GM21737 (cell line): ENCODE measurements around the gene ARHGEF12.
A peak's percentile ranks its signal among the peaks of the same experiment; 100 is the strongest.
"Not testable (repeated sequence)": the region's sequence is repeated elsewhere in the genome, so short reads cannot be mapped to it uniquely, and the experiment has no call there.

Source experiments
- ATAC-seq: cut with Tn5 transposase; IDR thresholded peaks from one replicate; pipeline ENCODE4 v1.9.1; 2021; ENCODE audit warnings: mild to moderate bottlenecking, moderate library complexity; ENCODE audit not compliant: unreplicated experiment

The ARHGEF12 gene

DNA sequence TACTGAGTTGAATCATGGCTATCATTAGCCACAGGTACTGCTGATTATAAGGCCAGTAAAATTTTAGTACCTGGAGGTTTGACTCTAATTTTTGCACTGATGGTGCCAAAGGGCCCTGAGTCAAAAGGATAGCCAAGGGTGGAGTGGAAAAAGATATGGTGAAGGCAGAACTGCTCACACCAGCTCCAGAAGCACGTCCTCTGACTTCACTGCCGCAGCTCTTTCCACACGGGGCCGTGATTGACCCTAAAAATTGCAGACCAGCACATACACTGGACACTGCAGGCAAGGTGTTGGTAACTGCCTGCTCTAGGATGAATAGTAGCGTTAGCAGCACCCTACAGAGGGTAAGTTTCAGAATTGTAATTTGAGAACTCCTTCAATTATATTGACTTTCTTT, 149.9 kb downstream of the ARHGEF12 start:
- no peak for ATAC-seq

DNA sequence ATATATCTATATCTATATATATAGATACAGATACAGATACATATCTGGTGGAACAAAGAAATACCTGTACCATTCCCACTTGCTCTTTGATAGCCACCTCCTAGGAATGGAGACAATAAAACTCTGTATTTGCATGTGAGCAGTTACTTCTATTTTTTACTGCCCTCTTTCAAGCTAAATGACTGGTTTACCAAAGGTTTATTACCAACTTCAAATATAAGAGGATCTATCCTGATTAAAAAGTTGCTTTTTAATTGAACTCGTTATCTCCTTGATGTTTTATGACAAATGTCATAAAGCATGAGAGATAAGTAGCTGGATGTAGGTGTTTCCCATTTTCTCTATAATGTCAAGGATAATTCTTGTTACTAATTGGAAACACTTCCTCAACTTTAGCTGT, 153.6 kb downstream of the ARHGEF12 start:
- no peak for ATAC-seq

DNA sequence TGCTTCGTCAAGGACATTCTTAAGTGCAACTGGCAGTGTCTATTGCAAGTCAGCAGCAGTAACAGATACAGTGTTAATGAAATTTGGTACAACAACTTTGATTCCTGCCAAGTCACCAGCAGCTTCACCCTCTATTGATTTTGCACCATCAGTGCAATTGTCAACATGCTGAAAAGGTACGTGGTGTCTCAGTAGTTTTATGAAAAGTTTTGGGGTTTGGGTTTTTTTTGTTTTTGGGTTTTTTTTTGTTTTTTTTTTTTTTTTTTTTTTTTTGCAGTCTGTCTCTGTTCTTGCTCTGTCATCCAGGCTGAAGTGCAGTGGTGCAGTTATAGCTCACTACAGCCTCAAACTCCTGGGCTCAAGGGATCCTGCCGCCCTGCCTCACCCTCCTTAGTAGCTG, 156.3 kb downstream of the ARHGEF12 start:
- ATAC-seq: no peak

DNA sequence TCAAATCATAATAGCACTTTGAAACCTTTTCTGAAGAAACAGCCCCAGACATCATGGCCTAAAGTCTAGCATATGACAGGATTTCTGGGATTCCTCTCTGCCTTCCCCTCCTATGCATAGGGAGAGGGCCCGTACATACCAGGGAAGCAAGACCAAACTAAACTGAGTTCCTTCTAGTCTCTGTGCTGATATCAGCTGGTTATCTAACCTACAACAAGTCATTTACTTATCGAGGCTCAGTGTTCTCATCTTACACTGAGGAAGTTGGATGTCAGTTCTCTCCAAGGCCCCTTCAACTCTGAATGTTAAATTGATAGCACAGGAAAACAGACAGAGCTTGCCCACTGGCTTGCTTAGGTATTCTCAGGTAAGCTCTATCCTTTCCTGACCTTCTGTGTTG, 158.4 kb downstream of the ARHGEF12 start:
- no peak for ATAC-seq

DNA sequence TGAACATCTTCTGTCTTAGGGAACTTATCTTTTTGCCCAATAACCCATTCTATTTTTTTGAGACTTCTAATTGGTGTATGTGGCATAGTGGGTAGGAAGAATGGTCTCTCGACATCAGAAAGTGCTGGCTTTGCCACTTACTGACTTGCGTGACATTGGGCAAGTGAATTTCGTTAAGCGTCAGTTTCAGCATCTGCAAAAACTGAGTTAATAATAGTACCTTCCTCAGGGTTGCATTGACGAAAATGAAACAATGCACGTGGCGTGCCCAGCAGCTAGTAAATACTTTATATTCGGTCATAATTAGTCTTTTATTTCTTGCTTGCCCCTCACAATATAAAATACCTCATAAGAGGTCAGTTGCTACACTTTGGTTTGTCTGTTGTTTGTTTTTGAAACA, 162.9 kb downstream of the ARHGEF12 start:
- no peak for ATAC-seq

DNA sequence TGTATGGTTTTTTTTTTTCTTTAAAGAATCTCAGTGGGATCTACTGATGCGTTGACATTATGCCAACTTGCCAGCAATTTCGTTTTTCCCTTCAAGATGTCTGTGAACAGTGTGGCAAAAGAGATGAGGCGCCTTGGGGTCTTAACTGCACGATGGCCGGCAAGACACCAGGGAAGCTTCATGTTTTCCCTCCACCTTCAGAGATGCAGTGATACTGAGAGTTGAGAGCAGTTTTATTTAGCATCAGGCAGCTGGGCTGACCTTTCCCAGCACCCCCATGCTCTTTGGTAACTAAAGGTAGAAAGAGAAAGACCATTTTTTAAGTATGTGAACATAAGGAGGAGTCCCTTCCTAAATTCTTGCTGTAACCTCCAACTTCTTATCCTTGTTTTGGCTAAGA, 163.6 kb downstream of the ARHGEF12 start:
- no peak for ATAC-seq

DNA sequence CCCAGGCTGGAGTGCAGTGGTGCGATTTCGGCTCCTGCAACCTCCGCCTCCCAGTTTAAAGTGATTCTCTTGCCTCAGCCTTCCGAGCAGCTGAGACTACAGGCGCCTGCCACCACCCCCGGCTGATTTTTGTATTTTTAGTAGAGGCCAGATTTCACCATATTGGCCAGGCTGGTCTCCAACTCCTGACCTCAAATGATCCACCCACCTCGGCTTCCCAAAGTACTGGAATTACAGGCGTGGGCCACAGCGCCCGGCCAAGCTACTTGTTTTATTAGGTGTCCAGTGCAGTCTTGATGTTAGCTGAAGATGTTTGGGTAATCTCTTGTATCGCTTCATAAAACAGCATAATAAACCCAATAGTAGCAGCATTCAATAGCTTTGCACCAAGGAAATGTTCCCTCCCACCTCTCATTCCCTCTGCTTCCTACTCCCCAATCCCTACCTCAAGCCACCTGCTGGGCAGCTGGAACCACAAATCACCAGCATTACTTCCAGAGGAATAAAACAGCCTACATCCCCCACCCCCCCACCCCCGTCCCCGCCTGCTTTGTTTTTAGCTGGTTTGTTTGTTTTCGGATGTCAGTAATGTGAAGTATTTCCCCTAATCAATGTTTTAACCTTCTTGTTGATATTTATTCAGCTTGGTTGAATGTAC, 164.3 kb downstream of the ARHGEF12 start:
- no peak for ATAC-seq

DNA sequence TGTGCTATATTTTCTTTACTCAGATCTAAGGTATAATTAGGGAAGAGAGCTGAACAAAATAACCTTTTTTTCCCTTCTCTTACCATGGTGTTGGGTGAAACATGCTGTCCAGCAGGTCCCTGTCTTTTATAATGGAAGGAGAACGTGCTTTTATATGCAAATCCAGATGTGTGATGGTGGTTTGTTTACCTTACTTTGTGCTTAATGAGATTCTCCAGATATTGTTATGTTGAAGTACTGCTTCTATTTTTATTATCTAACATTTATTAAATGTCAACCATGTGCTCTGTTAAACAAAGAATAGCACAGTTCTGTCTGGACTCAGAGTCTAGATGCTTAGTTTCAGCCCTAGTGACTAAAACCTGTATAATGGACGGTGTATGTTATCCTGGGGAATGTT, 165.2 kb downstream of the ARHGEF12 start:
- no peak for ATAC-seq

DNA sequence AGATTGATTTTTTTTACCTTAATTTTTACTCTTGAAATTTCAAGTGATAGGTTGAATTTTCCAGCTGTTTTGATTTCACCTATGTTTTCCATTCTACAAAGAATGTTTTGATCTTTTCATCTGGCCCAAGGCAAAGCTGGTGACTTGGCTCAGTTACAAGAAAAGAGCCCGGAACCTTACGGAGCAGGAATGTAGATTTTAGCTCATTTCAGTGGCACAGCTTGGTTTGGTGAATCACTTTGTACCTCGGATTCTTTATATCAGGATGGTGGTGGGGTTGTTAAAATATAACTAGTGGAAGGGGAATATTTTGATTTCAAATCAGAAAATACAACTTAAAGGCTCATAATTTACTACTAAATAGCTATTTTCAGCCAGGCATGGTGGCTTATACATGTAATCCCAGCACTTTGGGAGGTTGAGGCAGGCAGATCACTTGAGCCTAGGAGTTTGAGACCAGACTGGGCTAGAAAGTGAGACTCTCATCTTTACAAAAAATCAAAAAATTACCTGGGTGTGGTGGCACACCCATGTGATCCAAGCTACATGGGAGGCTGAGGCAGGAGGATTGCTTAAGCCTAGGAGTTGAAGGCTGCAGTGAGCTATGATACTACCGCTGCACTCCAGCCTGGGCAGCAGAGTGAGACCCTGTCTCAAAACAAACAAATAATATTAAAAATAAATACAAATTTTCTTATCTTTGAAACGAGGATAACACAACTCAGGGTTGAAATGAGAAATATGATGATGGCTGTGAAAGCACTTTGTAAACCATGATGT, 166.0 kb downstream of the ARHGEF12 start:
- ATAC-seq: no peak

DNA sequence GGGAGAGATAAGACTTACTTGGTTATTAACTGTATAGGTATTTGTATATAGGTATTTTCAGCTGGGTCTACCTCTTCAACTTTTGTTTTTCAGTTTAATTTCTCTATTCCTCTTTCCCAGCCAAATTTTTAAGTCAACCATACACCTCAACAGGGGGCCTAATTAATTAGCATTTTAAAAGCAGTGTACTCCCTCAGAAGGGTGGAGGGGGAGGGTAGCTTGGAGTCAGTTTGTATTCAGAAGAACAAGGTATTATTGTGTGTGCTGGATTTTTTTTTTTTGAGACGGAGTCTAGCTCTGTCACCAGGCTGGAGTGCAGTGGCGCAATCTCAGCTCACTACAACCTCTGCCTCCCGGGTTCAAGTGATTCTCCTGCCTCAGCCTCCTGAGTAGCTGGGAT, 167.3 kb downstream of the ARHGEF12 start:
- ATAC-seq: not testable (repeated sequence)

DNA sequence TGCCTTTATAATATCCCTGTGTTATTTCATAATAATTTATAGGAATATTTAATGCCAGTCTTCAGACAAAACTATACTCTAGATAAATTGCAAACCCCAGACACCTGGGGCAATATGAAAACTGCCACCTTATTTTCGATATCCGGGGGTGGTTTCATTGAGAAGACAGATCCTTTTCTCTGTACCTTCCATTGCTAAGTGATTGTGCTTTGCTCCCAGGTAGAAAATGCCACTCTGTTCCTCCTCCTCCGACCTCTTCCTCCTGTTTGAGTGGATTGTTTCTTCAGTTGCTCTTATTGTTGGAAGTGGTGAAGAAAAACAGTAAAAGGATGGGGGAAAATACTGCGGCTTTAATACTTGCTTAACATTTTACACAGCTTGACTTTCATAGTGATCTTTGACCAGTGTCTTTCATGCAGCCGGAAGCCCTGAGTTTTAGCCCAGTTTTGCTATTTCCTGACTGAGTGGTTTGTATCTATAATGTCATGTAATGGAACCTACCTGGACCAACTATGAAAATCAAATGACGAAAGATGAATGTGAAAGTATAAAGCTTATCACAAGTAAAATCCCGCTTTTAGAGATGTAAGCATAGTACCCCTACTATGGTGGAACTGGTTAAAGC, 169.7 kb downstream of the ARHGEF12 start:
- ATAC-seq: no peak

DNA sequence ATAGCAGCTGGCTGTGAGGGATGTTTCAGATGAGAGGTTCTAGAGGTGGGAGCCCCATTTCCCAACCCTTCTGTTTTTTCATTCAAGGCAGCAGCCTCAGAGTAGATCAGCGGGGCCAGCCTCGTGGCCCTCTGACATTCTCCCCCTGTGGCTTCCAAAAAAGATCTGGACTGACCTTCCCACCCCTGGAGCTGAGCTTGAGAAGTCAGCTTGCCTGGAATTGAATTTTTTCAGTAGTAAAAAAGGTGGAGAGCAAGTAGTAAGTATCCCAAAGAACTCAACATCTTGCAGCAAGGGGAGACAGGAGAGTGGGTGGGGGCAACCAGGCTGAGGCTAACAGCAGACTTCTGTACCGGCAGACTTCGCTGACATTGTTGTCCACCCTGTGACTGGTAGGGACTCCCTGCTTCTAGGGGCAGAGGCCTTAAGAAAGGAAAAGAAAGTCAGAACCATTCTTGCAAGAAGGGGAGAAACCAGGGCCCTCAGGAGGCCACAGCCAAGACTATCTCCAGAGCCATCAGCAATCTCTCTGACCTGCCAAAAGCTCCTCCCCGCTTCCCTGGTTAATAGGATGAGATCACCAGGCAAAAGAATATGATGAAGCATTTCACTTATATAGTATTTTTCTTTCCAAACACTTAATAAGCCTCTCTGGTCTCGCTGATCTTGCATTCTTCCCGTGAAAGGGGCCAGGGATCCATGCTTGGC, 173.3 kb downstream of the ARHGEF12 start:
- no peak for ATAC-seq

DNA sequence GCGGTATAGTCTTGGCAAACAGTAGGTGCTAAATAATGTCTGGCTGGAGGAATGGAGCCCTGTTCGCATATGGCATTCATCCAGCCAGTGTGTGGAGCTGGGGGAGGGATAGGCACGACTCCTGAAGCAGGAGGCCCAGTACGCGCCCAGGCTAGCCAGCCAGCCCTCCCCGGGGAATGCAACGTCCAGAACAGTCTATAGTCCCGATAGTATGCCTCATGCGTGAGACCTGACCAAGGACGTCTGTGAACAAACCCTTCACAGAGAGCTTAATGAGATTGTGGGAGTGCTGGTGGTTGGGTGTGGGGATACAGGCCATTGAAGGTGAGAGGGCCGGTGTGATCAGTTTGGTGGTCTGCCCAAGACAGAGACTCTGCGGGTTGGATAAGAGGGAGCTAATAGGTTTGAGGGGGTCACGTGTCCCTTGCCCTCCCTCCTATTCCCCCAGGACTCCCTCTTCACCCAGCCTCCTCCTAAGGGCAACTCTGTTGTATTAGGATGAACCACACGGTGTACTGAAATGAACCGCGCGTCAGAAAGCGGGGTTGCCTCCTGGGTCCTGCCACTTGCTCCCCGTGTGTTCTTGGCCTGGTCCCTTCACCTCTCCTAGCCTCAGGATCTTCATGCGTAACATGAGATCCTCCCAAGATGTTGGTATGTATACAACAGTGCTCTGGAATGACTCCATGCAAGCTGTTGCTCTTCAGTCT, 174.3 kb downstream of the ARHGEF12 start:
- ATAC-seq: no peak

DNA sequence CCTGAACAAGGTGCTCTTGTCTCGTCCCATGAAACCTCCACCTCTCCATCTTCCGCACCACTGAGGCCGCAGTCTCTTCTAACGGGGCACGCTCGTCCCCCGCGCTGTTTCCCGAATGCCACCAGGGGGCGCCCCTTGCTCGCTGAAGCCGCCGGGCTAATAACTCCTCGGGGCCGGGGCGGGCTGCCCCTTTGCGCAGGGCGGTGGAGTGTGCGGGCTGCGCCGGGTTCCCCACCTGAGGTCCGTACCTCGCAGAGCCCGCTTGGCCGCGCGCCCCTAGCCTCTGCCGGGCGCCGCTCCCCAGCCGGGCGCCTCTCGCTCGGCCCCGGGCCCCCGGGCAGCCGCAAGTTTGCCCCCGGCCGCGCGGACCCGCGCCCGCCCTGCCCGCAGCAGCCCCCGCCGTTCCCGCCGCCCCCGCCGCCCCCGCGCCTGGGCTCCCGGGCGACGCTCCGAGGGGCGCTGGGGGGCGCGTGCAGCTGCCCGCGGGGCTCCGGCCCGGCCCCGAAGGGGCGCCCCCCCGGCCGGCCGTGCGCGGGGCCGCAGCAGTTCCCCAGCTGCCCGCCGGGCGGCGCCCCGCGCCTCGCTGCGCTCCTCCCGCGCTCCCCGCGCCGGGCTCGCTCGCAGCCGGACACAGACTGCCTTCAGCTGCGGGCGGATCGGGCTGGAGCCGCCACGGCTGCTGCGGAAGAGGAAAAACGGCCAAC, 175.1 kb downstream of the ARHGEF12 start, which contains the start of gene GRIK4:
Gene GRIK4, plus strand, starts transcription at position 633 of the 704 bp plus-strand sequence. CDS start 148,571 bp downstream, outside the sequence.
- ATAC-seq: peak; percentile 76

DNA sequence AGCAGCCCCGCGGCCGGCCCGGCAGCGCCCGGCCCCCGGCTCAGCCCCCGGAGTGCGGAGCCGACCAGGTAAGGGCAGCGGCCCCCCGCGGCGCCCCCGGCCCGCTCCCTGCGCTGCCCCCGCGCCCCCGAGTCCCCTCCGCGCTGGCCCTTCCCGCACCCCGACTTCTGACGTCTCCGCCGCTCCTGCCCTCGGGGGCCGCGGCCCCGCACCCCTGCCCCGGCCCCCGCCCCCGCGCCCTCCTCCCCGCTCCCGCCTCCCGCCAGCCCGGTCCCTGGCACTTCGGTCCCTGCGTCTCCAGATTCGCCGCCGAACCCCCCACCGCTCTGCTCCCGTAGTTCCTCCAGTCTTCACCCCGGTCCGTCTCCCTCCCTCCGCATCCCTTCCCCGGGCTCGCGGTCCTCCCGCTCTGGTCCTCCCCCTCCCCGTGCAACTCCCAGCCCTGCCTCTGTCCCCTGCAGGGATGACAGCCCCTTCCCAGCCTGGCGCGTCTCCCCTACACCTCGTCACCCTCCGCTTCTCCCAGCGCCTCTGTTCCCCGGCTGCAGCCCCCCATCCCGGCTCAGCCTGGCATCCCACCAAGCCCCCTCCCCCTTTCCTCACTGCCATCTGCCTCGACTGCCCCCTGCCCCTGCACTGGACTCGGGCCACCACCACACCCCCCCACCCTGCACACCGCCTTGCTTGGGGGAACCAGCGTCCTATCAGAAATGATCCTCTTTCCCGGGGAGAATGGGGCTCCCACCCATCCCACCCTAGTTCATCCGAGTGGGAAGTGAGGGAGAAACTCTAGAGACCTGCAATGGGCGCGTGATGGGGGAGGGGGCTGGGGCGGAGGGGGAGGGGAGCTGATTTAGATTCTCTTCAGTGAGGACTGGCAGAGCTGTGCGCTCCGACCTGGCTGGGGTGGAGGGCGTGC, 175.9 kb downstream of the ARHGEF12 start:
- ATAC-seq: no peak

DNA sequence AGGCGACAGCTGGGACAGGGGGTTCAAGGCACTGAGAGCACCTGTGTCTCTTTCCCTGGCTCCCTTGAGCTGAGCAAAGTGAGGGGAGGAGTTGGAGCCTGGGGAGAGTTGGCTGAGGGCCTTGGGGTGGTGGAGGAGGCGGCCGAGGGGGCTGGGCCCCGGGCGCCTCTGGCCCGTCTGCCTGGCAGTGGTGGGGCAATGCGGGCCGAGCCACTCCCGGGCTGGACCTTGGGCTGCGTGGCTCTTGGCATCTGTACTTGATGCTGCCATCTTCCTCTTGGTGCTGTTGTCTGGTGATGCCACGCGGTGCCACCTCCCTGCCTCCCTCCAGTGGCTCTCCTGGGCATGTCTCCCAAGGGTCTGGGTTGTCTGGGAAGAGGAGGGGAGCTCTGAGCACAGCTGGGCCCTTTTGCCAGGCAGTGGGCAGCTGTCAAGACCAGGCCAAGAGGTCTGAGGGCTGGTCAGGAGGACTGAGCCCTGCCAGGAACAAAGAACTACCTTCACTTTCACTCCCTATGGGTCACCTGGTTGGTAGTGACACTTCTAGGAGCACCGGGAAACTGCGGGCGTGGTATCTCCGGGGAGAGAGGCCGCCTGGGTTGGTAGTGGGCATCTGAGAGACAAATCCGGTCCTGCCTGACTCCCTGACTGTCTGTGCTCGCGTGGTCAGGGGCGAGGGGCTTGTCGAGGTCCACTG, 176.7 kb downstream of the ARHGEF12 start:
- no peak for ATAC-seq

DNA sequence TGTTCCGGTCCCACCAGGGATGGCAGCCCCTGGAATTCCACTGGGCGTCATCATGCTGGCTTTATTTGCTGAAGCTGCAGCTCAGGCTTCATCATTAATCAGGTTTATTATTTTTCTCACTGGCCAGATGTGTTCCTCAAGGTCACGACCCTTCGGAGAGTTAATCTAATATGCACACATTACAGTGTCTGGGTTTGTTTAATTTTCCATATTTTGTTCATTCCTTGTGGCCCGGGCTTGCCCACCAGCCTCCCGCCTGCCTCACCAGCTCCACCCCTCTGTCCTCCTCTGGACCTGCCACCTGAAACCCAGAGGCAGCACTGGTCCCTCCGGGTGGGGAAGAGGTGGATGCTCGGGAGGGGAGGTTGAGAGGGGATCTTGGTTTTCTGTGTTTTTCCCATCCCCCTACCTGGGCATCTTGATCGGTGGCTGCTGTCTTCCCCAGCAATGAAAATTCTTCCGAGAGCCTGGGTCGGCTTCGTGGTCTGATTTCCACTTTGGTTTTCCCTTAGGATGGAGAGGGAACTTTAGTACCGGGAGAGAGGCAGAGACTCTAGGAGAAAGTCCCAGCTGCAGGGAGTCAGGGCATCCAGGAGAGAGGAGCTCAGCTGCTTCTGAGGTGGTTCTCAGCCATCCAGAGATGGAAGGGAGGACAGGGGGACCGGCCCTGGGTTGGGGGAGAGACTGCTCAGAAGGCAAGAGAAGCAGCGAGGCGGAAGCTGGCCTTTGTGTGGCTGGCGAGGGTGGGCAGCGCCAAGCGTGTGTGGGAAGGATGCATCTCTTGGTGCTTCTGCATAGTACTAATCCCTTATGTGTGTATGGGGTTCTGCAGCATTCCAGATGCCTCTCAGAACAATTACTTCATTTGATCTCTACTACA, 177.5 kb downstream of the ARHGEF12 start:
- ATAC-seq: no peak
